Cardiac septum (tissue), 1 donor: Measurements from ENCODE around the gene EXOC3L2. TPM values are rescaled to one million over a fixed set of nuclear protein-coding genes. Genes with fewer than 3 reads are reported as not detected.

Experiments
- DNase-seq: peaks from one replicate; pipeline ENCODE4 v3.0.0-alpha.2; 2020; ENCODE audit warnings: low spot score
- intact Hi-C: fragments of 100-400 bp; cut with DNase I; formaldehyde crosslinking; loops from one replicate; pipeline ENCODE4 v1.14.0; 2022
- total RNA-seq: library from RNA; stranded (reverse); fragmentation: NEBNext Ultra II Directional; extraction: Animal tissue kit (Norgen Biotek cat#: 25700); gene quantifications from one replicate; pipeline ENCODE4 v1.2.1, GENCODE V29; 2021
- donor health status: DM: no; HTN: no; CAD: no.

EXOC3L2 gene
- total RNA-seq, 1 donor from 2014 or later = 1.7 TPM

- no peak for DNase-seq
- intact Hi-C loops = no loop called here
These were observed 74.8 kb downstream of the EXOC3L2 start for GRCh38 chr19:45170146-45171106.

GRCh38 chr19:45169602-45170001, 75.6 kb downstream of the EXOC3L2 start:
- DNase-seq = no peak
- intact Hi-C loops = no loop called here

- DNase-seq = no peak
- intact Hi-C loops = no loop called here
These were observed 76.3 kb downstream of the EXOC3L2 start for GRCh38 chr19:45168767-45169351.

- DNase-seq = no peak
- intact Hi-C loops = no loop called here
These were observed 78.4 kb downstream of the EXOC3L2 start for GRCh38 chr19:45166723-45167252.

DNA sequence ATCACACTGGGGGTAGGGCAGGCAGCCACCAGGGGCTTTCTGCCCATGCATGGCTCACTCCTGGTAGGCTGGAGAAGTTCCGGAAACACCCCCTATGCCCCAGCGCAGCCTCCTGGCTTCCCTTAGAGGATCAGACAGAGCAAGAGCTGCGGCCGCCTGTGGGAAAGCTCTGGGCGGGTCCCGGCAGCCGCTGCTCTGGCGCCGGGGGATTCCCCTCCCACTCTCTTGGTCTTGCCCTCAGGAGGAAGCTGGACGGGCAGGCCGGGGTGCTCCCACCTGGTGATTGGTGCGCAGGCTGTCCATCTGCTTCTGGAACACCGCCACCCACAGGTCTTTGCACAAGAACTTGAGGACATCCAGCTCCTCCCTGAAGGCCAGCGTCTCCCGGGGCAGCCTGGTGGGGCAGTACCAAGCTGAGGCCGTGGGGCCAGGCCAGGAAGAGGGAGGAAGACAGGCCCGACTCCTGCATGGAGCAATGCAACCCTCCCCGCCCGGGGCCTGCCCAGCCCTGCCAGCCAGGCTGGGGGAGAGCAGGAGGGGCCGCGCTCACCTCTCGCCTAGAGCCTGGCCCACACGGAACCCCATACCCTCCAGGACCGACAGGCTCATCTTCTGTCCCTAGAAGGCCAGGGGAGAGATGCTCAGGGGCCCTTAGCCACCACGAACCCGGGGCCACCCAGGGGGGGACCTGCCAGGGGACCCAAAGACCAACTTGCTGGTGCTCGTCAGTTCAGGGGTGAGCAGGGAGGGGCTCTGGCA, 80.5 kb downstream of the EXOC3L2 start:
- intact Hi-C loops = no loop called here
- no peak for DNase-seq

- no peak for DNase-seq
- intact Hi-C loops = no loop called here
These were observed 81.3 kb downstream of the EXOC3L2 start for GRCh38 chr19:45163751-45164460.

DNA sequence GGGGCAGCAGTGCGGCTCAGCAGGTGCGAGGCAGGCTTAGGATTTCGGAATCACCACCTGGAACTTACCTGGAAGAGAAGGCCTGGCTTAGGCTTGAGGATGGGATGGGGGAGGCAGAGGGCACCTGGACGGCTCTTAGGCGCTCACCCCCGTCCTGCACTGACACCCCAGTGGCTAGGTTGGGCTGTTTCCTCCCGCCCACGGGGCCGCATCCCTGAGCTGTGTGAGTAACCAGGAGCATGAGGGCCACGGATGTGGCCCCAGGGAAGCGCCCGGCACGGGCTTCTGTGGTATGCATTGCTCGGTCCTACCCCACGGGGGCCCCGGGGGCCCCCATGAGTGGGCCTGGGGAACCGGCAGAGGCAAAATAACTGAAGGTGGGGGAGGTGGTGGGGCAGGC, 82.1 kb downstream of the EXOC3L2 start:
- no peak for DNase-seq
- intact Hi-C loops = no loop called here

DNA sequence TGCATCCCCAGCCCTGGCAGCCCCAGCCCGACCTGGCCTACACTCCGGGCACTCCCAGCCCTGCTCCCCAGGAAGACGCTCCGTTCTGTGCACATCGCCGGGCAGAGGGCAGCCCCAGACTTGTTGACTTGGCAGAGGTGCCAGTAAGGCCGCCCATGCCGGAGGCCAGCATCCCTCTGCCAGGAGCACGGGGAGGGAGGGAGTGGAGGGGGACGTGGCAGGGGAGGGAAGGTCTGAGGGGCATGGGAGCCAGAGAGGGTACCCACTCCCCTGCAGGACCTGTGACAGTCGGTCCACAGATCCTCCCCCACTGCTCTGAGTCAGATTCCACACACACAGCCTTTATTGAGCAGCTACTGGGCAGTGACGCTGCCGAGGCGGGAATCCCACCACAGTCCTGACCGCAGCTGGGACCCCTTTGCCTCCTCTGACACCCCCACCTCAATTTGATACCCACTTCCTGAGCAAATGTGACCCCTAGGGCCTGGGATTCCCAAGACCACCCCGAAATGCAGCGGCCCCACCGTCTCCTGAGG, 82.5 kb downstream of the EXOC3L2 start:
- DNase-seq = no peak
- intact Hi-C loops = no loop called here

Other genes starting within 250 kb of the EXOC3L2 start
- gene RELB, start 243.9 kb downstream of the EXOC3L2 start, total RNA-seq = 9.0 TPM
- 45.6 TPM for gene CLASRP, start 206.4 kb downstream of the EXOC3L2 start, total RNA-seq
- 0.13 TPM for gene ZNF296, start 168.9 kb downstream of the EXOC3L2 start, total RNA-seq
- 10.7 TPM for gene GEMIN7, start 166.1 kb downstream of the EXOC3L2 start, total RNA-seq
- 18.6 TPM for gene PPP1R37, start 152.2 kb downstream of the EXOC3L2 start, total RNA-seq
- not detected for gene NKPD1, start 84.4 kb downstream of the EXOC3L2 start, total RNA-seq
- 19.9 TPM for gene TRAPPC6A, start 67.2 kb downstream of the EXOC3L2 start, total RNA-seq
- gene BLOC1S3, start 66.6 kb downstream of the EXOC3L2 start, total RNA-seq = 5.0 TPM
- gene MARK4, start 5.9 kb upstream of the EXOC3L2 start, total RNA-seq = 36.6 TPM
- gene CKM, start 77.5 kb upstream of the EXOC3L2 start, total RNA-seq = 2,391 TPM
- not detected for gene KLC3, start 95.3 kb upstream of the EXOC3L2 start, total RNA-seq
- gene ERCC2, start 125.2 kb upstream of the EXOC3L2 start, total RNA-seq = 12.4 TPM
- gene PPP1R13L, start 159.7 kb upstream of the EXOC3L2 start, total RNA-seq = 119 TPM
- gene POLR1G, start 161.2 kb upstream of the EXOC3L2 start, total RNA-seq = 3.2 TPM
- 89.0 TPM for gene ERCC1, start 178.5 kb upstream of the EXOC3L2 start, total RNA-seq
- 0.94 TPM for gene FOSB, start 222.6 kb upstream of the EXOC3L2 start, total RNA-seq